DOHH2 (cell line): ENCODE measurements around the gene NEDD4L.

Experiments used
- EZH2phosphoT487 ChIP-seq: fragments of 200-600 bp; sonication (generic); IDR thresholded peaks from 2 replicates; pipeline ENCODE4 v1.6.1; 2017; ENCODE audit warnings: borderline replicate concordance, mild to moderate bottlenecking, antibody characterized with exemption, low read length, moderate library complexity, mixed read lengths
- TF ChIP-seq, protein P1 (sequence below): fragments of 200-600 bp; sonication (generic); IDR thresholded peaks from one replicate; pipeline ENCODE4 v1.5.1; 2014; ENCODE audit warnings: antibody characterized with exemption, mild to moderate bottlenecking, low read depth, low read length; ENCODE audit not compliant: poor library complexity, severe bottlenecking

DNA sequence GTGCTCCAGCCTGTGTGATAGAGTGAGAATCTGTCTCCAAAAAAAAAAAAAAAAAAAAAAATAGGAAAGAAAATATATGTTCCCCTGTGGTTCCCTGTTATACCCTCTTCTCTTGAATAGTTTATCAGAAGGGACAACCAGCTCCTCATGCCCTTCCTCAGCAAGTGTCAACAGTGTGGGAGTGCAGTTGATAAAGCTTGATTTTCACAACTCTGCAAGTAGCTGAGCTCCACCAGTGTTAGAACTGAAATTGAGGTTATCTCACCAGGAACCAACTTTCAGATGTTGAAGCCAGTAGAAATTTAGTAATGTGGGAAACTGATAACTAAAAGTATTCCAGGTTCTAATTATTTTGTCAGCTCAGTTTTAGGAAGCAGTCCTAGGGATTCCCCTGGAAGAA is 25.1 kb downstream of the NEDD4L start:
- TF ChIP-seq, protein P1, sequence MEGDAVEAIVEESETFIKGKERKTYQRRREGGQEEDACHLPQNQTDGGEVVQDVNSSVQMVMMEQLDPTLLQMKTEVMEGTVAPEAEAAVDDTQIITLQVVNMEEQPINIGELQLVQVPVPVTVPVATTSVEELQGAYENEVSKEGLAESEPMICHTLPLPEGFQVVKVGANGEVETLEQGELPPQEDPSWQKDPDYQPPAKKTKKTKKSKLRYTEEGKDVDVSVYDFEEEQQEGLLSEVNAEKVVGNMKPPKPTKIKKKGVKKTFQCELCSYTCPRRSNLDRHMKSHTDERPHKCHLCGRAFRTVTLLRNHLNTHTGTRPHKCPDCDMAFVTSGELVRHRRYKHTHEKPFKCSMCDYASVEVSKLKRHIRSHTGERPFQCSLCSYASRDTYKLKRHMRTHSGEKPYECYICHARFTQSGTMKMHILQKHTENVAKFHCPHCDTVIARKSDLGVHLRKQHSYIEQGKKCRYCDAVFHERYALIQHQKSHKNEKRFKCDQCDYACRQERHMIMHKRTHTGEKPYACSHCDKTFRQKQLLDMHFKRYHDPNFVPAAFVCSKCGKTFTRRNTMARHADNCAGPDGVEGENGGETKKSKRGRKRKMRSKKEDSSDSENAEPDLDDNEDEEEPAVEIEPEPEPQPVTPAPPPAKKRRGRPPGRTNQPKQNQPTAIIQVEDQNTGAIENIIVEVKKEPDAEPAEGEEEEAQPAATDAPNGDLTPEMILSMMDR, result no peak
- TF ChIP-seq EZH2phosphoT487, result no peak
